BLaER1 (cell line): ENCODE measurements around the gene NUTM2D.
"Not testable (repeated sequence)": the region's sequence is repeated elsewhere in the genome, so short reads cannot be mapped to it uniquely, and the experiment has no call there.

Source experiments
- H3K27ac ChIP-seq: shearing (Covaris generic); formaldehyde crosslinking; 2 replicates; pipeline ENCODE4 v1.8.1; 2022
- H3K27me3 ChIP-seq: shearing (Covaris generic); formaldehyde crosslinking; 2 replicates; pipeline ENCODE4 v1.8.1; 2022
- H3K36me3 ChIP-seq: shearing (Covaris generic); formaldehyde crosslinking; 2 replicates; pipeline ENCODE4 v1.8.1; 2022
- H3K4me1 ChIP-seq: shearing (Covaris generic); formaldehyde crosslinking; 2 replicates; pipeline ENCODE4 v1.8.1; 2022
- H3K4me2 ChIP-seq: shearing (Covaris generic); formaldehyde crosslinking; 2 replicates; pipeline ENCODE4 v1.8.1; 2022
- H3K4me3 ChIP-seq: shearing (Covaris generic); formaldehyde crosslinking; 2 replicates; pipeline ENCODE4 v1.8.1; 2022
- H3K9ac ChIP-seq: shearing (Covaris generic); formaldehyde crosslinking; 2 replicates; pipeline ENCODE4 v1.8.1; 2022
- H3K9me3 ChIP-seq: shearing (Covaris generic); formaldehyde crosslinking; 2 replicates; pipeline ENCODE4 v1.8.1; 2022
- H4K20me1 ChIP-seq: shearing (Covaris generic); formaldehyde crosslinking; 2 replicates; pipeline ENCODE4 v1.8.1; 2022

NUTM2D gene

DNA sequence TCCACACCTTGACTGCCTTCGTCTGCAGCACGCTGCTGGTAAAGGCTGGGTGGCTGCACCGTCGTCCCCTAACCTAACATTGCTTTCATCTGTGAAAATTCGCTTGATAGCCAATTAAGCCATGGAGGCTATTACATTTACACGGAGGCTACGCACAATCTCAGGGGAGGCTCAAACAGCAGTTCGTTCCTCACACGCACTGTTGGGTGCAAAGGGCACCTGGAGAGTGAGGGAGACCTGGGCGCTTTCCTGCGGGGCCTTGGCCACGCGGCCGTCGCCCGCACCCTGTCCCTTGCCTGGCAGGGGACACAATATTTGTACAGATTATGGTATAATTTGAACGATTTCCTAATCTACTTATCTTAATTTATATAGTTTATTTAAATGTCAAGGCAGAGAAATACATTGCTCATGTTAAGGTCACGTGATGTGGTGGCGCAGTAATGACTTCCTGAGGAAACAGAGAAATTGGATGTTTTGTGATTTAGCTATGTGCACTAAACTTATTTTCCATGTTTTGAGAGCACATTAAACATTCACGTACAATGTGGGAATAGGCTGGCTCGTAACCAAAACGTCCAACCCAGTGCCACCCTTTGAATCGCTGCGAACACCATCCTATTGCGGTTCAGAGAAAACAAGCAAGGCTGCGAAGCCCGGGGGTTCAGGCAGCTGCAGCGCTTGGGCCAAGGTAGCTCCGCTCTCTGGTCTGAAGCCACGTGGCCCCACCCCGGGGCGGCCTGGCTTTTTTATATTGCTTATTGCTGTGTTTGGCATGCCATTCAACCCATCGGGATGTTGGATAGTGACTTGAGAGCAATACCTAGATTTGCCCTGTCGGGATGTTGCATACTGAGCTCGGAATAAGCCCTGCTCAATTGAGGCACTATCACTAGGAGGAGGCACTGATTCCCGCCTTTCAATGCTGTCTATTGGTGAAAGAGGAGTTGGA, 50.2 kb downstream of the NUTM2D start:
- not testable (repeated sequence) for H3K9me3 ChIP-seq, H4K20me1 ChIP-seq, H3K27me3 ChIP-seq, H3K27ac ChIP-seq, H3K4me2 ChIP-seq, H3K36me3 ChIP-seq, H3K9ac ChIP-seq, H3K4me3 ChIP-seq, H3K4me1 ChIP-seq

DNA sequence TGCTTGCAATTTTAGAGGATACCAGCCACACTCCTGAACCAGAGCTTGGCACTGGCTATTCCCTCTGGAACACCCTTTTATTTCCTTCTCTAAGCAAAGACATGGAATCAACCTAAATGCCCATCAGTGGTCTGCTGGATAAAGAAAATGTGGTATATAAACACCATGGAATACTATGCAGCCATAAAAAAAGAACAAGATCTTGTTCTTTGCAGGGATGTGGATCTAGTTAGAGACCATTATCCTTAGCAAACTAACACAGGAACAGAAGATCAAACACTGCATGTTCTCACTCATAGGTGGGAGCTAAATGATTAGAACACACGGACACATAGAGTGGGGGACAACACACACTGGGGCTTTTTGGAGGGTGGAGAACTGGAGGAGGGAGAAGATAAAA, 56.4 kb downstream of the NUTM2D start:
- H3K27ac ChIP-seq, H3K9ac ChIP-seq, H3K27me3 ChIP-seq, H3K36me3 ChIP-seq, H4K20me1 ChIP-seq, H3K4me3 ChIP-seq, H3K4me1 ChIP-seq, H3K9me3 ChIP-seq, H3K4me2 ChIP-seq: not testable (repeated sequence)
